Hematopoietic multipotent progenitor cell treated with erythropoietin and hydrocortisone succinate and interleukin-3 and kit ligand, for 6 days (in vitro differentiated cells): Measurements from ENCODE around the gene ZBTB21.
A peak's percentile ranks its signal among the peaks of the same experiment; 100 is the strongest.

Experiments used
- DNase-seq: peaks from one replicate; pipeline ENCODE4 v3.0.0-alpha.2; 2015

Gene ZBTB21

GRCh38 chr21:42039470-42039901 is 29.3 kb upstream of the ZBTB21 start:
- DNase-seq: no peak

- no peak for DNase-seq
Observed at GRCh38 chr21:42038826-42039425, 28.8 kb upstream of the ZBTB21 start.

- DNase-seq: no peak
Observed at GRCh38 chr21:42038393-42038792, 28.2 kb upstream of the ZBTB21 start.

- DNase-seq: no peak
Observed at GRCh38 chr21:42037943-42038342, 27.8 kb upstream of the ZBTB21 start.

- peak; percentile 42 for DNase-seq
Observed at GRCh38 chr21:42037516-42037915, 27.4 kb upstream of the ZBTB21 start.

GRCh38 chr21:42036313-42036712 is 26.2 kb upstream of the ZBTB21 start:
- DNase-seq: no peak

GRCh38 chr21:42032968-42033367 is 22.8 kb upstream of the ZBTB21 start:
- no peak for DNase-seq

- no peak for DNase-seq
Observed at GRCh38 chr21:42032266-42032665, 22.1 kb upstream of the ZBTB21 start.

GRCh38 chr21:42031816-42032215 is 21.7 kb upstream of the ZBTB21 start:
- DNase-seq: no peak

GRCh38 chr21:42031241-42031640 is 21.1 kb upstream of the ZBTB21 start:
- no peak for DNase-seq

GRCh38 chr21:42030311-42030710 is 20.2 kb upstream of the ZBTB21 start:
- DNase-seq: no peak

- peak; percentile 18 for DNase-seq
Observed at GRCh38 chr21:42028766-42029425, 18.7 kb upstream of the ZBTB21 start.

GRCh38 chr21:42027822-42028765 is 17.9 kb upstream of the ZBTB21 start:
- DNase-seq: no peak

GRCh38 chr21:42027085-42027821 is 17.1 kb upstream of the ZBTB21 start:
- DNase-seq: no peak

GRCh38 chr21:42026082-42026435 is 15.9 kb upstream of the ZBTB21 start:
- no peak for DNase-seq

GRCh38 chr21:42025376-42026081 is 15.4 kb upstream of the ZBTB21 start:
- no peak for DNase-seq

GRCh38 chr21:42022906-42023305 is 12.7 kb upstream of the ZBTB21 start:
- no peak for DNase-seq

- DNase-seq: no peak
Observed at GRCh38 chr21:42022091-42022430, 11.9 kb upstream of the ZBTB21 start.

- DNase-seq: no peak
Observed at GRCh38 chr21:42021371-42022090, 11.4 kb upstream of the ZBTB21 start.

- DNase-seq: no peak
Observed at GRCh38 chr21:42019706-42020105, 9.5 kb upstream of the ZBTB21 start.

GRCh38 chr21:42019101-42019605 is 9.0 kb upstream of the ZBTB21 start:
- no peak for DNase-seq

GRCh38 chr21:42017022-42017421 is 6.9 kb upstream of the ZBTB21 start:
- no peak for DNase-seq
